Measurements from ENCODE around the gene BCL11B.

BCL11B gene

GRCh38 chr14:99155173-99156089, 116.6 kb downstream of the BCL11B start:
- DNase-seq: no peak

DNA sequence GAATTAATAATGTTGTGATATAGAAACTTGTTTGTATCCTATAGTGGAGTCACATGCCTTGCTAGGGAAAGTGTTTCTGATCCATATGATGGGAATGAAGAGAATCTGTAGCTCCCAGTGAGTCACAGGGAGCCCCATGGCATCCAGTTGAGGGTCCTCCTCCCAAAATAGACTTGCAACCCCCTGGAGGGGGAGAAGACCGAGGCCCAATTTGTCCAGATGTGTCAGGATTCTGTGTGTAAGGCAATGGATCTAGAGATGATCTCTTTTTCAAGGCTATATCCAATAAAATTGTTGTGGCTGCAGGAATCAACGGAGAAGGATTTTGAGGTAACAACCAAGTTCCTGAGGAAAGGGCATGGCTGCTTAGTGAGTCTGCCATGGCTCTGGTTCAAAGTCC, 121.8 kb downstream of the BCL11B start:
- no peak for DNase-seq

DNA sequence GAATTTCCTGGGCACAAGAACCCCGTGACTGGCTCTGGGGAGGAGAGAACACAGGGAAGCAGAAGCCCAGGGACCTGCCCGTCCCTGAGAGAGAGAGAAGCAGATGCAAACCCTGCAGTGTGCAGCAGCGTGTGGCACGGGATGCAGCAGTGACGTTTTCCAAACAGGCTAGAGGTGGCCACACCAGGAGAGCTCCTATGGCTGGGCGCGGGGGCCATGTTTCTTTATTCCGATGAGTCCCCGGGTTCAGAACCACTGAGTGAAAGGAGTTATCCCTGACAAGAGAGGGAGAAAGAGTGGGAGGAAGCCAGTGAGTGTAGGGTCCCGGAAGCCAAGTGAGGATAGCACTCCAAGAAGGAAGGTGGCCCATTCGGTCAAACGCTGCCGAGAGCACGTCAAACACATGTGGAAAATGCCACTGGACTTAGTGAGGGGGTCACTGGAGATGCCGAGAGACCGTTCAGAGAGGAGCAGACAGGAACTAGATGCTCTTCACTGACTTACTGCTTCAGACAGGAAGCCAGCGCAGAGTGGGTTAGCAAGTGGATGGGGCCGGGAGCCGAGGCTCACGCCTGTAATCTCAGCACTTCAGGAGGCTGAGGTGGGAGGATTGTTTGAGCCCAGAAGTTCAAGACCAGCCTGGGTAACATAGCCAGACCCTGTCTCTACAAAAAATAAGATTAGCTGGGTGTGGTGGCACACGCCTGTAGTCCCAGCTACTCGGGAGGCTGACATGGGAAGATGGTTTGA, 123.0 kb downstream of the BCL11B start:
- no peak for DNase-seq

GRCh38 chr14:99148131-99148530, 123.9 kb downstream of the BCL11B start:
- DNase-seq: no peak

DNA sequence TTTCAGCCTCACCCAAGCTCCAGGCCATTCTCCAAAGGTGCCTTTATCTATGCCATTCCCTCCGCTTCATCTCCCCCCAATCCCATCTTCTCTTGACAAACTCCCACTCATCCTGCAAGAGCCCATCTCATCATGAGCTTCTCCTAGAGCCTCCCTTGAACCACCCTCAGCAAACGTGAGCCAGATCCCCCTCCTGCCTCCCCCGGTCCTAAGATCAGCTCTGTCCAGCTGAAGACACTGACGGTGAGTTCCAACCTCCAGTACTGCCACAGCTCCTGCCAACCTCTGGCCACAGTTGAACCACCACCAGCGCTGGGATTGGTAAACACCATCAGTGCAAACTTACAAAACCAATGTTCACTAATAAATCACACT, 124.6 kb downstream of the BCL11B start:
- no peak for DNase-seq

- no peak for DNase-seq
Observed at GRCh38 chr14:99146616-99147365, 125.2 kb downstream of the BCL11B start.

GRCh38 chr14:99145307-99145706, 126.7 kb downstream of the BCL11B start:
- no peak for DNase-seq

DNA sequence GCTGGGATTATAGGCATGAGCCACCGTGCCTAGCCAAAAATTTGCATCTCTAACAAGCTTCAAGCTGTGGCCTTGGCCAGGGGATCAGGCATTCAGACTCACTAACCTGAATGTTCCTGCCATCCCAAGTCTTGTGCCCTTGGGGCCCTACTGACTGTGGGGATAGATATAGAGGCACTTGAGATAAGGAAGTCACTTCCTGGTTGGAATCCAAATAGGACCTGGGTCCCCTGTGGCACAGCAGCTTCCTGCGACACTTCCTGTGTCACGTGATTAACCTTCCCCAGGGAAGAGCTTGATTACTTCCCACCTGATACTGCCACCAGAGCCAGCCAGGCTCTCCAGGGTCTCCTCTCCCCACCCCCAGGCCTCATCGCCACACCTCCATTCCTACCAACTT, 128.2 kb downstream of the BCL11B start:
- no peak for DNase-seq

DNA sequence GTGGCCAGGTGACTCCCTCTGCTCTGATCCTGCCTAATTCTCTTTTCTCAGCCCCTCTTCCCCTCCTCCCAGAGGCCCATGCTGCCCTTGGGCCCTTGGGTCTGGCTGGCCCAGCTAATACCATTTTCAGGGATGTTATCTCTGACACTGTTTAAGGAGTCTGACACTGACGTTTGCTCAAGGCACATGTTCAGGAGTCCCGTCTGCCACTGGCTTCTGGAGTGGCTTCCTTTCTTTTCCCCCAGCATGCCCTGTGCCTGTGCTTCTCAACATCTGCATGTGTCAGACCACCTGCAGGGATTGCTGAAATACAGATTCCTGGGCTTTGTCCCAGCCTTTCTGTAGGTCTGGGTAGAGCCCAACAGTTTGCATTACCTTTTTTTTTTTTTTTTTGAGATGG, 128.9 kb downstream of the BCL11B start:
- no peak for DNase-seq

GRCh38 chr14:99141236-99141635, 130.8 kb downstream of the BCL11B start:
- DNase-seq: no peak

DNA sequence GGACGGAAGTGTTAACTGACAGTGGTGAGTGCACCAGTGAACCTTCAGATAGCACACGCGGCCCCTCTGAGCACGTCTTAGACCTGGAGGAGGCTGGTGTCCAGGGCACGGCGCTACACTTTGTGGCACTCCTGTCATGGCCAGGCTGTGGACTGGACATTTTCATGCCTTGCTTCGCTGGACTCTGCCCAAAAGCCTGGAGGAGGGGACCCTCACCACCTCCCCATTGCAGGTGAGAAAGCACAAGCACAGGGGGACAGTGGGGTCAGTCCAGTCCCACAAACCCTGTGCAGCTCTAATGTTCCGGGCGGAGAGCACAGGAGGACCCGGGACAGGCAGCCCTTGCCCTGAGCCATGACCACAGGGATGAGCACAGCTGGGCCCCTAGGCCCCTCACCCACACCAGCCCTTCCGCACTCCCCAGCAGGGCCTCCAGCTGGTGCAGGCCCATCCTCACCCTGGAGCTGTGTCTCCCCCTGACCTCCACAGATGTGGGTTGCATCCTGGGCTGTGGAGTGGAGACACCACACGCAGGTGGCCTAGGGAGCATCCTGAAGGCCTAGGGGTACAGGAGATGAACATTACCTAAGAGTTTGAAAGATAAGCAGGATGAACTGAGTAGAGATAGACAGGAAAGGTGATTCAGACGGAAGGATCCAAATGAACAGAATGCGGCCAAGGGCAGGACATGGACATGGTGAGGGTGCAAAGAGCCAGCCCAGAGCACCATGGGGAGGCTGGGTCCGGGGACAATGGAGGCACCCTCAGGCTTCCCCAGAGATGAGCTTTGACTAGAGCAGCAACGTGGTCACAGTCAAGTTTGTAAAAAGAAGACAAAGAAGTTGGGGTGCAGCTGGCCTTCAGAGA, 132.8 kb downstream of the BCL11B start:
- no peak for DNase-seq

DNA sequence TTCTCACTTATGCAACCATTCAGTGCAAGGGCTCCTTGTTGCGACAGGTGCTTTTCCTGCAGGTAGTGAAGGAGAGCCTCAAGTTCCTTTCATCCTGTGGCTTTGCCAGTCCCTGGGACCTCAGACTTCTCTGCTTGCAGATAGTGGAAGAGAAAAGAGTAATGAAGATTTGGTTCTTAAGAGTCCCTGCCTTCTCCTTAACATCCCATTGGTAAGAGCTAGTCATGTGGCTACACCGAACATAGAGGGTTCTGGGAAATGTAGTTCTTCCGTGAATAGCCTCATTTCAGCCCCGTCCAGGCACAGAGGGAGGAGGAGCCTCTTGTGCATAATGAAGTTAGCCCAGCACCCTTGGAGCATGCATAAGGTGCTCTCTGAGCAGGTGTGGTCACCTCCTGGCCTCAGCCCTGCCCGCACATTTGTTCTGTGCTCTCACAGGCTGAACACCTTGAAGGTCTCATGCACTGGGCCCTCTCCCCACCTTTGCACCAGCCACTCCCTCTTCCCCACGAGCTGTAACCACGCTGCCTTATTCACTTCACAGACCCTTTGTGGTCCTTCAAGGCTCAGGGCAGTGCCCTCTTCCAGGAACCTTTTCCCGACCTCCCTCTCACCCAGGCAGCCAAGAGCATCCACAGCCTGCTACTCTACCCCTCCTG, 134.0 kb downstream of the BCL11B start:
- DNase-seq: no peak

DNA sequence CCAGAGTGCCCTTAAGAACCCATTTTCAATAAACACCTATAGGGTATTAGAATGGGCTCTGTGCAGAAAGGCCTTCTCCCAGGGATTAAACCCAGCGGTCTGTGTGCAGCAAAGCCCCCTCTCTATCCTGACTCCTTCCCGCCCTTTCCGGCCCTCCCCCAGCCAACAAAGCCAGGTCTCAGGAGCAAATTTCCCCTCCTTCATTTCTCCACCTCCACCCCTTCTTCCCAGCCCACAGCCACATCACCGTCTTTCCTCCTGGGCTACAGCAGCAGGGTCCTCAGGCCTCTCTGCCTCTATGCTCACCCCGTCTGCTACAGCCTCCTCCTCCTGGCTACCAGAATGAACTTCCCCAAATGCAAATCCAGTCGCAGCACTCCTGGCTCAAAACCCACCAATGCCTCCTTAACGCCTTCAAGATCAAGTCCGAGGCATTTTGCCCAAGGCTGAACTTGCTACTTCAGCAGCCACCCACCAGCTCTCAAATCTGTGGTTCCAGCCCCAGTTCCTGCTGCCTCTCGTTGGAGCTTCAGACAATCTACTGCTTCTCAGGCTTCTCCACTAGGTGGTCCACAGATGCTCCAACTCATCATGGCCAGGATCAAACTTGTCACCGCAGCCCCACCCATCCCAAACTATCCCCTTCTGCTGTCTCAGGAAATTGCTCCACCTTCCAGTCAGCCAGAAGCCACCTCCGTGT, 134.8 kb downstream of the BCL11B start:
- DNase-seq: no peak

DNA sequence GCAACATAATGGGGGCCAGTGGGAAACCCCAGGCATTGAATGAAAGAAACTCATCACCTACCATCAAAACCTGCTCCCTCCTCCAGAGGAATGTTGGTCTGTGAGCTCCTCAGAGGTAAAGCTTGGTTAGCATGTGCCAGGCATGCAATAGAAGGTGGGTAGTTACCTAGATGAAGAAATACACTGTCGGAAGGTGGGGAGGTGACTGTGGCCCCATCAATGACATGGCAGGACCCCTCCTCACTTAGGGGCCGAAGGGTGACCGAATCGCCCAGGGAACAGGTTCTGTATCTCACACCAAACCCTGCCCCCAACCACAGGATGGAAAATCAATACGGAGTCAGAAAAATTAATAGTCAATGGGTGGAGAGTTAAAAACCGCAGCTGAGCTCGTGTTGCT, 135.6 kb downstream of the BCL11B start:
- no peak for DNase-seq

DNA sequence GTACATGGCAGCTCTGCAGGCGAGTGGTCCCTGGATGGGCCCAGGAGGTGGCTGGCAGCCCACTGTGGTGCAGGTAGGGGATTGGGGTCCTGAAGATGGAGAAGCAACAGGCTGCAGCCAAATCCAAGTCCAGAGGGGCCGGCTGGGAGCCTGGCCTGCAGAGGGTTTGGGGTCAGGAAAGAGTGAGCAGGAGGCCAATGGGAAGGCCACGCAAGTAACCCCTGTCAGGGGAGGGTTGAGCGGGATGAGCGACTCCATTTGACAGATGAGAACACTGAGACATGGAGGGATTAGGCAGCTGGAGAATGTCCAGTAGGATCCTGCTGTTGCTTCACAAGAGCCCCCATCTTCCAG, 136.0 kb downstream of the BCL11B start:
- no peak for DNase-seq

- no peak for DNase-seq
Observed at GRCh38 chr14:99134516-99135046, 137.4 kb downstream of the BCL11B start.

GRCh38 chr14:99133636-99134515, 138.1 kb downstream of the BCL11B start:
- DNase-seq: no peak

DNA sequence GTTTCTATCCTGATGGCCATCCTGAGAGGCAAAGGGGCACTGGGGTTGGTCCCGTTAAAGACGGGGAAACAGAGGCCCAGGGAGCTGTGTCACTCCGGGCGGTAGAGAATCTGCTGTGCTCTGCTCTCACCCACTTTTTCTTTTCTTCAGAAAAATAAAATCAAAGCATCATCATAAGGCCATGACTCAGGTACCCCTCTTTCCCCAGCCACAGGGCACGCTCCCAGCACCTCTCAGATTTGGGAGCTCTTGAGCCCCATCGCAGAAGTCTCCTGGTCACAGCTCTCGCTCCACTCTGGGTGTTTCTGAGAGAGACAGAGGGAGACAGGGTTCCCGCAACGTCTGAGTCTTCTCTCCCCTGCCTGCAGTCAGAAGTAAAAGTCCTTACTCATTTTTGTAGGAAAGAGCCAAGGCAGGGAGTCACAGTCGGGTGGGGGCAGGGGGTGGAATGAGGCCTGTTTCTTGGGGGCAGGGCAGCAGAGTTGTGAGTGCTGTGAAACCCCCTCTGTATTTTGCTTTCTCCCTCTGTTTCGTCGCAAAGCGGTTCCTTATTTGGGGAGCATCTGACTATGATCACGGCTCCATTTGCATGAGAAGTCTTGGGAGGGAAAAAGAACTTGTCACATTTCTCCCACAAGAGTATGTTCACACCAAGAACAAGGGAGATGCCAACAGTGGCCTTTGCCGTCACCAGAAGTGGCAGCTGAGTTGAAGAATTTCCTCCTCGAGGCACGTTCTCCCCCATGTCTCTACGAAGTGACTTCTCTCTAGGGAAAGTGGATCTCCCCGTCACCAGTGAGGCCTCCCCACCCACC, 139.0 kb downstream of the BCL11B start:
- no peak for DNase-seq

- DNase-seq: no peak
Observed at GRCh38 chr14:99131632-99132271, 140.2 kb downstream of the BCL11B start.
